ENCODE data around the gene JARID2.

GRCh38 chr6:15259766-15260098, 13.9 kb downstream of the JARID2 start:
- TF ChIP-seq CTCF (IDR thresholded peaks at IDR 0.05) = no peak
- no peak for TF ChIP-seq POLR2A (IDR thresholded peaks at IDR 0.05)
